ENCODE results near the gene ROCK1. TPM values are rescaled to one million over a fixed set of nuclear protein-coding genes. Genes with fewer than 3 reads are reported as not detected.

Gene ROCK1
- polyA plus RNA-seq, 1 of the 3 experiments (the other 2 are of a cell fraction) = 4.9 TPM

DNA sequence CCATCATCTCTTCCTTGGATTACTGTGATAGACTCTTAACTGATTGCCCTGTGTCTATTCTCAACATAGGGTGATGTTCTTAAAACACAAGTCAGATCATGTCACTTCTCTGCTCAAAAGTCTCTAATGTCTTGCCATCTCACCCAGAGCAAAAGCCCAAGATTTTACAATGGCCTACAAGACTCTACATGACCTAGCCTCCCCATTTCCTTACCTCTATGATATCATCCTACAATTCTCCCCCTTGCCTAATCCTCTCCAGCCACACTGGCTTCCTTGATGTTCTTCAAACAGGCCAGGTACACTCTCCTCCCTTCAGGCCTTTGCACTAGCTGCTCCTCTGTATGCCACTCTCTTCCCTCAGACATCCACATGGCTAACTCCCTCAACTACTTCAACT is 55.1 kb downstream of the ROCK1 start:
- TF ChIP-seq NFIC (IDR thresholded peaks at IDR 0.05; ENCODE audit: borderline replicate concordance) = no peak
- no peak for TF ChIP-seq GABPA (IDR thresholded peaks at IDR 0.05; ENCODE audit: low read depth)
- no peak for TF ChIP-seq CHD2 (IDR thresholded peaks at IDR 0.05; ENCODE audit: low read length, partially characterized antibody)
- no peak for TF ChIP-seq TAF1 (IDR thresholded peaks at IDR 0.05; ENCODE audit: borderline replicate concordance, low read depth, low read length)
- TF ChIP-seq GATA2 (CRISPR knock-in tag; IDR thresholded peaks at IDR 0.05) = no peak
- no peak for TF ChIP-seq RXRA (IDR thresholded peaks at IDR 0.05; ENCODE audit: borderline replicate concordance, low read depth)
- no peak for TF ChIP-seq TEAD4 (IDR thresholded peaks at IDR 0.05; ENCODE audit: borderline replicate concordance, insufficient read depth)
- TF ChIP-seq, protein P1, sequence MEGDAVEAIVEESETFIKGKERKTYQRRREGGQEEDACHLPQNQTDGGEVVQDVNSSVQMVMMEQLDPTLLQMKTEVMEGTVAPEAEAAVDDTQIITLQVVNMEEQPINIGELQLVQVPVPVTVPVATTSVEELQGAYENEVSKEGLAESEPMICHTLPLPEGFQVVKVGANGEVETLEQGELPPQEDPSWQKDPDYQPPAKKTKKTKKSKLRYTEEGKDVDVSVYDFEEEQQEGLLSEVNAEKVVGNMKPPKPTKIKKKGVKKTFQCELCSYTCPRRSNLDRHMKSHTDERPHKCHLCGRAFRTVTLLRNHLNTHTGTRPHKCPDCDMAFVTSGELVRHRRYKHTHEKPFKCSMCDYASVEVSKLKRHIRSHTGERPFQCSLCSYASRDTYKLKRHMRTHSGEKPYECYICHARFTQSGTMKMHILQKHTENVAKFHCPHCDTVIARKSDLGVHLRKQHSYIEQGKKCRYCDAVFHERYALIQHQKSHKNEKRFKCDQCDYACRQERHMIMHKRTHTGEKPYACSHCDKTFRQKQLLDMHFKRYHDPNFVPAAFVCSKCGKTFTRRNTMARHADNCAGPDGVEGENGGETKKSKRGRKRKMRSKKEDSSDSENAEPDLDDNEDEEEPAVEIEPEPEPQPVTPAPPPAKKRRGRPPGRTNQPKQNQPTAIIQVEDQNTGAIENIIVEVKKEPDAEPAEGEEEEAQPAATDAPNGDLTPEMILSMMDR (IDR thresholded peaks at IDR 0.05) = no peak
- TF ChIP-seq YY1 (IDR thresholded peaks at IDR 0.05; ENCODE audit: low read depth) = no peak
- no peak for TF ChIP-seq FOSL2 (IDR thresholded peaks at IDR 0.05; ENCODE audit: borderline replicate concordance, low read depth)
- TF ChIP-seq EP300 (IDR thresholded peaks at IDR 0.05; ENCODE audit: borderline replicate concordance in 1 of 2, low read depth in 1 of 2, low read length in 1 of 2) = no peak
- TF ChIP-seq, protein P2, sequence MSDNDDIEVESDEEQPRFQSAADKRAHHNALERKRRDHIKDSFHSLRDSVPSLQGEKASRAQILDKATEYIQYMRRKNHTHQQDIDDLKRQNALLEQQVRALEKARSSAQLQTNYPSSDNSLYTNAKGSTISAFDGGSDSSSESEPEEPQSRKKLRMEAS (IDR thresholded peaks at IDR 0.05; ENCODE audit: low read depth) = no peak
- no peak for TF ChIP-seq RAD21 (IDR thresholded peaks at IDR 0.05; ENCODE audit: low read length)
- no peak for TF ChIP-seq NRF1 (IDR thresholded peaks at IDR 0.05; ENCODE audit: low read depth, low read length)
- TF ChIP-seq, protein P3, sequence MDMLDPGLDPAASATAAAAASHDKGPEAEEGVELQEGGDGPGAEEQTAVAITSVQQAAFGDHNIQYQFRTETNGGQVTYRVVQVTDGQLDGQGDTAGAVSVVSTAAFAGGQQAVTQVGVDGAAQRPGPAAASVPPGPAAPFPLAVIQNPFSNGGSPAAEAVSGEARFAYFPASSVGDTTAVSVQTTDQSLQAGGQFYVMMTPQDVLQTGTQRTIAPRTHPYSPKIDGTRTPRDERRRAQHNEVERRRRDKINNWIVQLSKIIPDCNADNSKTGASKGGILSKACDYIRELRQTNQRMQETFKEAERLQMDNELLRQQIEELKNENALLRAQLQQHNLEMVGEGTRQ (IDR thresholded peaks at IDR 0.05; ENCODE audit: borderline replicate concordance, low read depth, low read length) = no peak
- no peak for TF ChIP-seq PBX3 (IDR thresholded peaks at IDR 0.05)
- TF ChIP-seq JUND (IDR thresholded peaks at IDR 0.05) = no peak
- no peak for TF ChIP-seq FOXM1 (IDR thresholded peaks at IDR 0.05; ENCODE audit: low read depth)
- TF ChIP-seq RCOR1 (IDR thresholded peaks at IDR 0.05; ENCODE audit: low read length) = no peak
- H2AFZ ChIP-seq (ENCODE audit: low read depth) = no peak overlapping the region
- peaks cover 22% of the 10 kb centered on the region for H3F3A ChIP-seq (replicated peaks; ENCODE audit: insufficient read depth)
- H3K4me2 ChIP-seq = no peak overlapping the region
- H3K27ac ChIP-seq (ENCODE audit: low read depth in 2 of 2, low read length in 1 of 2) = no peak overlapping the region
- peaks cover 0 to 5% of the 10 kb centered on the region in 2 experiments for H3K36me3 ChIP-seq (replicated peaks in 1 of 2; ENCODE audit: control insufficient read depth in 1 of 2, insufficient read depth in 2 of 2, low read length in 1 of 2)
- H4K20me1 ChIP-seq (ENCODE audit: insufficient read depth) = peaks cover 35% of the 10 kb centered on the region
- H3K9ac ChIP-seq = no peak overlapping the region
- H3K9me2 ChIP-seq = no peaks in the 10 kb centered on the region
- H3K27me3 ChIP-seq (ENCODE audit: insufficient read depth) = no peaks in the 10 kb centered on the region
- ChIA-PET CTCF (no interaction called here), POLR2A (no interaction called here)
- peaks cover 0 to 4% of the 10 kb centered on the region in 2 experiments; a peak in 1 of 4 replicates for H3K4me1 ChIP-seq (ENCODE audit: control insufficient read depth in 1 of 2, insufficient read depth in 2 of 2, low read depth in 1 of 2, low read length in 1 of 2)
- H3K4me3 ChIP-seq (ENCODE audit: low read depth in 2 of 2, low read length in 1 of 2) = no peak overlapping the region
- H3K79me2 ChIP-seq (ENCODE audit: insufficient read depth) = peaks cover 92% of the 10 kb centered on the region
- H3K9me3 ChIP-seq = no peaks in the 10 kb centered on the region
- DNase-seq = no peak
